ENCODE measurements around the gene RAD21L1.
A peak's percentile ranks its signal among the peaks of the same experiment; 100 is the strongest.

The RAD21L1 gene

GRCh38 chr20:1297486-1297885 is 71.6 kb downstream of the RAD21L1 start:
- H3K9ac ChIP-seq (ENCODE audit: low read length): no peak overlapping the region
- H3K36me3 ChIP-seq (ENCODE audit: control insufficient read depth, insufficient read depth, low read length): no peaks in the 10 kb centered on the region
- H3K9me3 ChIP-seq (ENCODE audit: control insufficient read depth, insufficient read depth, low read depth, low read length): no peaks in the 10 kb centered on the region
- no peak overlapping the region for H3K4me3 ChIP-seq (ENCODE audit: low read depth, low read length)
- H3K27me3 ChIP-seq (ENCODE audit: control insufficient read depth, insufficient read depth, low read length): no peaks in the 10 kb centered on the region
- H3K4me1 ChIP-seq (ENCODE audit: control insufficient read depth, insufficient read depth, low read length): peaks cover 9% of the 10 kb centered on the region
- H3K27ac ChIP-seq (ENCODE audit: low read depth, low read length): no peak overlapping the region

GRCh38 chr20:1298166-1298565 is 72.3 kb downstream of the RAD21L1 start:
- H3K9me3 ChIP-seq (ENCODE audit: control insufficient read depth, insufficient read depth, low read depth, low read length): no peaks in the 10 kb centered on the region
- H3K4me3 ChIP-seq (ENCODE audit: low read depth, low read length): no peak overlapping the region
- H3K36me3 ChIP-seq (ENCODE audit: control insufficient read depth, insufficient read depth, low read length): no peaks in the 10 kb centered on the region
- no peak overlapping the region for H3K9ac ChIP-seq (ENCODE audit: low read length)
- H3K4me1 ChIP-seq (ENCODE audit: control insufficient read depth, insufficient read depth, low read length): peaks cover 9% of the 10 kb centered on the region
- H3K27me3 ChIP-seq (ENCODE audit: control insufficient read depth, insufficient read depth, low read length): no peaks in the 10 kb centered on the region
- H3K27ac ChIP-seq (ENCODE audit: low read depth, low read length): no peak overlapping the region

- peaks cover 9% of the 10 kb centered on the region for H3K4me1 ChIP-seq (ENCODE audit: control insufficient read depth, insufficient read depth, low read length)
- H3K9me3 ChIP-seq (ENCODE audit: control insufficient read depth, insufficient read depth, low read depth, low read length): no peaks in the 10 kb centered on the region
- no peak overlapping the region for H3K9ac ChIP-seq (ENCODE audit: low read length)
- no peaks in the 10 kb centered on the region for H3K27me3 ChIP-seq (ENCODE audit: control insufficient read depth, insufficient read depth, low read length)
- H3K4me3 ChIP-seq (ENCODE audit: low read depth, low read length): no peak overlapping the region
- H3K36me3 ChIP-seq (ENCODE audit: control insufficient read depth, insufficient read depth, low read length): no peaks in the 10 kb centered on the region
- H3K27ac ChIP-seq (ENCODE audit: low read depth, low read length): no peak overlapping the region
Observed at GRCh38 chr20:1298888-1299511, 73.2 kb downstream of the RAD21L1 start.

- Histone ChIP-seq H3K4me3 (ENCODE audit: low read depth, low read length) (no peak overlapping the region), H3K9me3 (ENCODE audit: control insufficient read depth, insufficient read depth, low read depth, low read length) (no peaks in the 10 kb centered on the region), H3K27ac (ENCODE audit: low read depth, low read length) (no peak overlapping the region), H3K9ac (ENCODE audit: low read length) (no peak overlapping the region), H3K4me1 (ENCODE audit: control insufficient read depth, insufficient read depth, low read length) (peaks cover 9% of the 10 kb centered on the region), H3K36me3 (ENCODE audit: control insufficient read depth, insufficient read depth, low read length) (no peaks in the 10 kb centered on the region), H3K27me3 (ENCODE audit: control insufficient read depth, insufficient read depth, low read length) (no peaks in the 10 kb centered on the region)
Observed at GRCh38 chr20:1299522-1299921, 73.7 kb downstream of the RAD21L1 start.

- Histone ChIP-seq H3K27ac (ENCODE audit: low read depth, low read length) (no peak overlapping the region), H3K4me1 (ENCODE audit: control insufficient read depth, insufficient read depth, low read length) (peaks cover 9% of the 10 kb centered on the region)
Observed at GRCh38 chr20:1300083-1300840, 74.4 kb downstream of the RAD21L1 start.

GRCh38 chr20:1301031-1301529 is 75.2 kb downstream of the RAD21L1 start:
- H3K27ac ChIP-seq (ENCODE audit: low read depth, low read length): no peak overlapping the region
- peaks cover 4% of the 10 kb centered on the region; the same call in 1 of the 2 replicates for H3K36me3 ChIP-seq (ENCODE audit: control insufficient read depth, insufficient read depth, low read length)
- peaks cover 9% of the 10 kb centered on the region for H3K4me1 ChIP-seq (ENCODE audit: control insufficient read depth, insufficient read depth, low read length)
- H3K4me3 ChIP-seq (ENCODE audit: low read depth, low read length): no peak overlapping the region
- no peaks in the 10 kb centered on the region for H3K27me3 ChIP-seq (ENCODE audit: control insufficient read depth, insufficient read depth, low read length)
- H3K9me3 ChIP-seq (ENCODE audit: control insufficient read depth, insufficient read depth, low read depth, low read length): no peaks in the 10 kb centered on the region
- H3K9ac ChIP-seq (ENCODE audit: low read length): peak overlapping the region; percentile 20

More at GRCh38 chr20:1300083-1300840, 74.4 kb downstream of the RAD21L1 start:
- Histone ChIP-seq H3K4me3 (ENCODE audit: low read depth, low read length) (no peak overlapping the region), H3K36me3 (ENCODE audit: control insufficient read depth, insufficient read depth, low read length) (peaks cover 2% of the 10 kb centered on the region; the same call in 1 of the 2 replicates), H3K9ac (ENCODE audit: low read length) (no peak overlapping the region), H3K27me3 (ENCODE audit: control insufficient read depth, insufficient read depth, low read length) (no peaks in the 10 kb centered on the region), H3K9me3 (ENCODE audit: control insufficient read depth, insufficient read depth, low read depth, low read length) (no peaks in the 10 kb centered on the region)

GRCh38 chr20:1302685-1303541 is 77.1 kb downstream of the RAD21L1 start:
- Histone ChIP-seq H3K4me1 (ENCODE audit: control insufficient read depth, insufficient read depth, low read length) (peaks cover 9% of the 10 kb centered on the region), H3K9me3 (ENCODE audit: control insufficient read depth, insufficient read depth, low read depth, low read length) (no peaks in the 10 kb centered on the region), H3K9ac (ENCODE audit: low read length) (no peak overlapping the region), H3K27ac (ENCODE audit: low read depth, low read length) (no peak overlapping the region), H3K27me3 (ENCODE audit: control insufficient read depth, insufficient read depth, low read length) (no peaks in the 10 kb centered on the region), H3K4me3 (ENCODE audit: low read depth, low read length) (no peak overlapping the region), H3K36me3 (ENCODE audit: control insufficient read depth, insufficient read depth, low read length) (peaks cover 4% of the 10 kb centered on the region; the same call in 1 of the 2 replicates)

GRCh38 chr20:1304710-1305515 is 79.1 kb downstream of the RAD21L1 start:
- H3K4me3 ChIP-seq (ENCODE audit: low read depth, low read length): no peak overlapping the region
- peaks cover 14% of the 10 kb centered on the region for H3K4me1 ChIP-seq (ENCODE audit: control insufficient read depth, insufficient read depth, low read length)
- H3K9ac ChIP-seq (ENCODE audit: low read length): no peak overlapping the region
- no peak overlapping the region for H3K27ac ChIP-seq (ENCODE audit: low read depth, low read length)
- H3K27me3 ChIP-seq (ENCODE audit: control insufficient read depth, insufficient read depth, low read length): no peaks in the 10 kb centered on the region
- peaks cover 4% of the 10 kb centered on the region; the same call in 1 of the 2 replicates for H3K36me3 ChIP-seq (ENCODE audit: control insufficient read depth, insufficient read depth, low read length)
- no peaks in the 10 kb centered on the region for H3K9me3 ChIP-seq (ENCODE audit: control insufficient read depth, insufficient read depth, low read depth, low read length)
